Measurements from ENCODE around the gene CHERP. TPM values are rescaled to one million over a fixed set of nuclear protein-coding genes. Genes with fewer than 3 reads are reported as not detected.
A peak's percentile ranks its signal among the peaks of the same experiment; 100 is the strongest.

The CHERP gene
- total RNA-seq, 2 experiments from 2014 or later = 60.0 to 60.8 TPM

- Mint-ChIP-seq H3K27ac (peak overlapping the region; percentile 95), H3K9me3 (ENCODE audit: insufficient read depth) (no peaks in the 10 kb centered on the region), H3K4me1 (ENCODE audit: low read depth) (peaks cover 90% of the 10 kb centered on the region), H3K27me3 (ENCODE audit: low read depth) (no peaks in the 10 kb centered on the region), H3K36me3 (ENCODE audit: low read depth) (peaks cover 6% of the 10 kb centered on the region), H3K4me3 (peak overlapping the region; percentile 78)
- ATAC-seq = no peak
- ChIA-PET CTCF (interaction anchor here (1.7 kb wide), 1 partner anchor 16 kb away, joined by 3 read pairs; no protein-coding TSS in a partner anchor), POLR2A (interaction anchor here (0.6 to 2.8 kb wide), 5 partner anchors 13 to 44 kb away, joined by 3 to 35 read pairs (median 16); partner anchors contain the start of genes CHERP, MED26 and SLC35E1)
- no peak for DNase-seq
Observed at GRCh38 chr19:16585808-16586476, 43.7 kb upstream of the CHERP start.

GRCh38 chr19:16585094-16585801 lies 43.0 kb upstream of the CHERP start:
- CTCF ChIA-PET = interaction anchor here (1.2 to 1.9 kb wide), 3 partner anchors 8 to 57 kb away, joined by 3 to 7 read pairs (median 3); no protein-coding TSS in a partner anchor
- H3K4me3 Mint-ChIP-seq = peak overlapping the region; percentile 78
- POLR2A ChIA-PET = interaction anchor here (0.7 to 2.8 kb wide), 7 partner anchors 9 to 491 kb away, joined by 3 to 35 read pairs (median 6); partner anchors contain the start of genes MED26 and SLC35E1
- H3K36me3 Mint-ChIP-seq (ENCODE audit: low read depth) = peaks cover 6% of the 10 kb centered on the region
- H3K9me3 Mint-ChIP-seq (ENCODE audit: insufficient read depth) = no peaks in the 10 kb centered on the region
- no peak for DNase-seq
- H3K4me1 Mint-ChIP-seq (ENCODE audit: low read depth) = peaks cover 90% of the 10 kb centered on the region
- no peak for ATAC-seq
- H3K27ac Mint-ChIP-seq = peak overlapping the region; percentile 95
- H3K27me3 Mint-ChIP-seq (ENCODE audit: low read depth) = no peaks in the 10 kb centered on the region

- no peaks in the 10 kb centered on the region for H3K9me3 Mint-ChIP-seq (ENCODE audit: insufficient read depth)
- H3K27me3 Mint-ChIP-seq (ENCODE audit: low read depth) = no peaks in the 10 kb centered on the region
- peak overlapping the region; percentile 95 for H3K27ac Mint-ChIP-seq
- CTCF ChIA-PET = interaction anchor here (1.2 to 1.9 kb wide), 4 partner anchors 9 to 56 kb away, joined by 3 to 9 read pairs (median 5); no protein-coding TSS in a partner anchor
- peaks cover 90% of the 10 kb centered on the region for H3K4me1 Mint-ChIP-seq (ENCODE audit: low read depth)
- peaks cover 11% of the 10 kb centered on the region for H3K36me3 Mint-ChIP-seq (ENCODE audit: low read depth)
- POLR2A ChIA-PET = interaction anchor here (0.6 to 2.8 kb wide), 11 partner anchors 10 to 553 kb away, joined by 3 to 35 read pairs (median 4); partner anchors contain the start of genes MED26, SLC35E1 and SMIM7
- H3K4me3 Mint-ChIP-seq = peak overlapping the region; percentile 78
- ATAC-seq = peak; percentile 85
- peak; percentile 94 for DNase-seq
Observed at GRCh38 chr19:16584248-16585093, 42.2 kb upstream of the CHERP start.

GRCh38 chr19:16582486-16583261 lies 40.4 kb upstream of the CHERP start:
- POLR2A ChIA-PET = interaction anchor here (0.9 to 1.3 kb wide), 2 partner anchors 10 to 77 kb away, joined by 4 read pairs; no protein-coding TSS in a partner anchor

GRCh38 chr19:16581971-16582343 lies 39.7 kb upstream of the CHERP start:
- Mint-ChIP-seq H3K27ac (peak overlapping the region; percentile 95), H3K4me1 (ENCODE audit: low read depth) (peaks cover 68% of the 10 kb centered on the region), H3K27me3 (ENCODE audit: low read depth) (no peaks in the 10 kb centered on the region), H3K9me3 (ENCODE audit: insufficient read depth) (no peaks in the 10 kb centered on the region), H3K36me3 (ENCODE audit: low read depth) (peaks cover 23% of the 10 kb centered on the region), H3K4me3 (no peak overlapping the region)
- POLR2A ChIA-PET = interaction anchor here (0.7 to 1.3 kb wide), 2 partner anchors 9 to 96 kb away, joined by 3 to 4 read pairs; no protein-coding TSS in a partner anchor
- ATAC-seq (no peak), DNase-seq (no peak)
- CTCF ChIA-PET = no interaction called here

More at GRCh38 chr19:16582486-16583261, 40.4 kb upstream of the CHERP start:
- DNase-seq = no peak
- no peak for ATAC-seq
- CTCF ChIA-PET = no interaction called here
- Mint-ChIP-seq H3K27me3 (ENCODE audit: low read depth) (no peaks in the 10 kb centered on the region), H3K4me1 (ENCODE audit: low read depth) (peaks cover 74% of the 10 kb centered on the region), H3K4me3 (peak overlapping the region; percentile 78), H3K27ac (peak overlapping the region; percentile 95), H3K9me3 (ENCODE audit: insufficient read depth) (no peaks in the 10 kb centered on the region), H3K36me3 (ENCODE audit: low read depth) (peaks cover 21% of the 10 kb centered on the region)

- Mint-ChIP-seq H3K4me1 (ENCODE audit: low read depth) (peaks cover 63% of the 10 kb centered on the region), H3K4me3 (no peak overlapping the region), H3K36me3 (ENCODE audit: low read depth) (peaks cover 24% of the 10 kb centered on the region), H3K27ac (peak overlapping the region; percentile 95), H3K9me3 (ENCODE audit: insufficient read depth) (no peaks in the 10 kb centered on the region), H3K27me3 (ENCODE audit: low read depth) (no peaks in the 10 kb centered on the region)
- ATAC-seq = no peak
- ChIA-PET CTCF (no interaction called here), POLR2A (interaction anchor here (0.7 to 1.3 kb wide), 2 partner anchors 9 to 95 kb away, joined by 3 to 4 read pairs; no protein-coding TSS in a partner anchor)
- no peak for DNase-seq
Observed at GRCh38 chr19:16581145-16581970, 39.1 kb upstream of the CHERP start.

GRCh38 chr19:16579381-16579780 lies 37.1 kb upstream of the CHERP start:
- no peak overlapping the region for H3K4me3 Mint-ChIP-seq
- CTCF ChIA-PET = no interaction called here
- peaks cover 54% of the 10 kb centered on the region for H3K4me1 Mint-ChIP-seq (ENCODE audit: low read depth)
- DNase-seq (no peak), ATAC-seq (no peak)
- POLR2A ChIA-PET = interaction anchor here (0.7 to 1.2 kb wide), 2 partner anchors 8 to 17 kb away, joined by 3 to 4 read pairs; no protein-coding TSS in a partner anchor
- no peaks in the 10 kb centered on the region for H3K9me3 Mint-ChIP-seq (ENCODE audit: insufficient read depth)
- no peaks in the 10 kb centered on the region for H3K27me3 Mint-ChIP-seq (ENCODE audit: low read depth)
- H3K27ac Mint-ChIP-seq = peak overlapping the region; percentile 55
- peaks cover 32% of the 10 kb centered on the region for H3K36me3 Mint-ChIP-seq (ENCODE audit: low read depth)

GRCh38 chr19:16577531-16577985 lies 35.3 kb upstream of the CHERP start:
- ChIA-PET CTCF (no interaction called here), POLR2A (no interaction called here)
- no peak overlapping the region for H3K4me3 Mint-ChIP-seq
- no peaks in the 10 kb centered on the region for H3K27me3 Mint-ChIP-seq (ENCODE audit: low read depth)
- DNase-seq (no peak), ATAC-seq (no peak)
- no peaks in the 10 kb centered on the region for H3K9me3 Mint-ChIP-seq (ENCODE audit: insufficient read depth)
- H3K36me3 Mint-ChIP-seq (ENCODE audit: low read depth) = peaks cover 43% of the 10 kb centered on the region
- H3K4me1 Mint-ChIP-seq (ENCODE audit: low read depth) = peaks cover 54% of the 10 kb centered on the region
- no peak overlapping the region for H3K27ac Mint-ChIP-seq

- Mint-ChIP-seq H3K27ac (no peak overlapping the region), H3K4me3 (no peak overlapping the region), H3K9me3 (ENCODE audit: insufficient read depth) (no peaks in the 10 kb centered on the region), H3K4me1 (ENCODE audit: low read depth) (peaks cover 51% of the 10 kb centered on the region), H3K36me3 (ENCODE audit: low read depth) (peaks cover 45% of the 10 kb centered on the region), H3K27me3 (ENCODE audit: low read depth) (no peaks in the 10 kb centered on the region)
- ChIA-PET CTCF (no interaction called here), POLR2A (no interaction called here)
- ATAC-seq (no peak), DNase-seq (no peak)
Observed at GRCh38 chr19:16576690-16577530, 34.7 kb upstream of the CHERP start.
